CD14-positive monocyte (primary cell): Measurements from ENCODE around the gene GLCCI1. TPM values are rescaled to one million over a fixed set of nuclear protein-coding genes. Genes with fewer than 3 reads are reported as not detected.

Experiments
- DNase-seq, 3 donors: peaks; one replicate each; pipeline ENCODE4 v3.0.0-alpha.2; 2011 to 2022
- H2AFZ ChIP-seq: 2 replicates; pipeline ENCODE4 v1.6.0; 2012; ENCODE audit warnings: mild to moderate bottlenecking, low read depth, low read length, inconsistent platforms; ENCODE audit not compliant: insufficient read depth, poor library complexity, severe bottlenecking
- H3K27ac ChIP-seq, 2 donors: 1 replicate in 1 of 2; 2 replicates in 1 of 2; pipeline ENCODE4 v1.5.1; 2012 to 2013; ENCODE audit warnings: low read length in 2 of 2, control low read depth in 1 of 2, inconsistent platforms in 1 of 2, low read depth in 1 of 2, mild to moderate bottlenecking in 1 of 2
- H3K27me3 ChIP-seq, 2 donors: one replicate each; pipeline versions ENCODE4 v1.6.0 to v1.6.1; 2011 to 2013; ENCODE audit warnings: low read length in 2 of 2; ENCODE audit not compliant: control insufficient read depth in 2 of 2, insufficient read depth in 2 of 2
- H3K36me3 ChIP-seq, 2 donors: replicated peaks in 1 of 2; 1 replicate in 1 of 2; 2 replicates in 1 of 2; pipeline versions ENCODE4 v1.5.1 to v1.6.1; 2012 to 2013; ENCODE audit warnings: low read length in 2 of 2, control low read depth in 1 of 2, inconsistent platforms in 1 of 2, mild to moderate bottlenecking in 1 of 2; ENCODE audit not compliant: insufficient read depth in 2 of 2, control insufficient read depth in 1 of 2
- H3K4me1 ChIP-seq, 2 donors: 1 replicate in 1 of 2; 2 replicates in 1 of 2; pipeline versions ENCODE4 v1.5.1 to v1.6.1; 2012 to 2013; ENCODE audit warnings: low read length in 2 of 2, control low read depth in 1 of 2, inconsistent platforms in 1 of 2, mild to moderate bottlenecking in 1 of 2, moderate library complexity in 1 of 2; ENCODE audit not compliant: insufficient read depth in 2 of 2, control insufficient read depth in 1 of 2
- H3K4me2 ChIP-seq: replicated peaks from 2 replicates; pipeline ENCODE3; 2012; ENCODE audit warnings: low read length, moderate library complexity, mild to moderate bottlenecking; ENCODE audit not compliant: poor library complexity, severe bottlenecking; ENCODE audit errors: extremely low read depth
- H3K4me3 ChIP-seq, 3 experiments: fragments of 200-600 bp in 1 of 3; sonication (generic) in 1 of 3; replicated peaks in 1 of 3; 1 replicate in 2 of 3; 2 replicates in 1 of 3; pipeline ENCODE4 v1.5.1; 2011 to 2013; ENCODE audit warnings: low read length in 3 of 3, mild to moderate bottlenecking in 3 of 3, control low read depth in 2 of 3, low read depth in 2 of 3, inconsistent platforms in 1 of 3, moderate library complexity in 1 of 3
- H3K79me2 ChIP-seq: 2 replicates; pipeline ENCODE4 v1.6.0; 2012; ENCODE audit warnings: mild to moderate bottlenecking, control low read depth, inconsistent platforms, low read length, moderate library complexity; ENCODE audit not compliant: insufficient read depth
- H3K9ac ChIP-seq: 2 replicates; pipeline ENCODE4 v1.6.0; 2017; ENCODE audit warnings: low read length, mild to moderate bottlenecking; ENCODE audit not compliant: insufficient read depth, poor library complexity, severe bottlenecking
- H3K9me3 ChIP-seq, 2 donors: replicated peaks in 1 of 2; 1 replicate in 1 of 2; 2 replicates in 1 of 2; pipeline versions ENCODE4 v1.5.1 to v1.6.1; 2012 to 2013; ENCODE audit warnings: low read length in 2 of 2, control low read depth in 1 of 2; ENCODE audit not compliant: control insufficient read depth in 1 of 2, insufficient read depth in 1 of 2
- H4K20me1 ChIP-seq: 2 replicates; pipeline ENCODE4 v1.6.0; 2012; ENCODE audit warnings: mild to moderate bottlenecking, low read length, control low read depth, moderate library complexity; ENCODE audit not compliant: insufficient read depth
- H3K27ac Mint-ChIP-seq, 7 donors: one replicate each; pipeline ENCODE4 v1.8.0; 2020; ENCODE audit warnings: mild to moderate bottlenecking in 7 of 7, mixed read lengths in 7 of 7, moderate library complexity in 6 of 7, inconsistent platforms in 2 of 7
- H3K27me3 Mint-ChIP-seq, 3 donors: one replicate each; pipeline ENCODE4 v1.8.0; 2021 to 2022; ENCODE audit warnings: low read depth in 3 of 3, mild to moderate bottlenecking in 3 of 3, mixed read lengths in 3 of 3, moderate library complexity in 3 of 3, inconsistent platforms in 1 of 3
- H3K36me3 Mint-ChIP-seq, 2 donors: one replicate each; pipeline ENCODE4 v1.8.0; 2020; ENCODE audit warnings: mixed read lengths in 2 of 2, inconsistent platforms in 1 of 2, mild to moderate bottlenecking in 1 of 2
- H3K4me1 Mint-ChIP-seq: one replicate; pipeline ENCODE4 v1.8.0; 2020; ENCODE audit warnings: mild to moderate bottlenecking, mixed read lengths
- H3K4me3 Mint-ChIP-seq, 2 donors: one replicate each; pipeline ENCODE4 v1.8.0; 2020; ENCODE audit warnings: mild to moderate bottlenecking in 2 of 2, mixed read lengths in 2 of 2, moderate library complexity in 1 of 2
- H3K9me3 Mint-ChIP-seq, 7 donors: one replicate each; pipeline ENCODE4 v1.8.0; 2020 to 2022; ENCODE audit warnings: mixed read lengths in 7 of 7, mild to moderate bottlenecking in 6 of 7, moderate library complexity in 6 of 7, inconsistent platforms in 2 of 7
- CTCF ChIP-seq: fragments of 200-600 bp; IDR thresholded peaks from one replicate; pipeline ENCODE4 v1.8.0; 2022; ENCODE audit warnings: antibody characterized with exemption, mild to moderate bottlenecking
- WGBS: methylation state at CpG from one replicate; pipeline ENCODE4 v1.1.5; 2013; ENCODE audit warnings: missing lambda C conversion rate; ENCODE audit not compliant: insufficient coverage; 5-methylcytosine and 5-hydroxymethylcytosine counted together
- intact Hi-C, 2 donors: fragments of 100-400 bp; cut with micrococcal nuclease; formaldehyde crosslinking; loops; one replicate each; pipeline versions ENCODE4 v1.15.0 to v1.15.1; 2023
- polyA plus RNA-seq, 3 donors: library from polyadenylated mRNA; depleted of rRNA in 1 of 3; unstranded in 2 of 3; stranded (reverse) in 1 of 3; fragments of 300-500 nt in 2 of 3; fragments of >200 nt in 1 of 3; fragmentation: Illumina TruSeq in 2 of 3; gene quantifications; 1 replicate in 2 of 3; 2 replicates in 1 of 3; pipeline ENCODE4 v1.2.3, GENCODE V29; 2012 to 2021

GLCCI1 gene
- polyA plus RNA-seq, 3 donors = 0.89 to 2.1 (median 1.1) TPM

GRCh38 chr7:8109196-8110022 lies 140.8 kb downstream of the GLCCI1 start:
- H3K9me3 Mint-ChIP-seq = peaks cover 3 to 17% (median 10%) of the 10 kb centered on the region in 7 donors
- no peaks in the 10 kb centered on the region for H3K36me3 ChIP-seq
- peaks cover 0 to 2% of the 10 kb centered on the region in 2 donors for H3K36me3 Mint-ChIP-seq
- no peaks in the 10 kb centered on the region for H4K20me1 ChIP-seq
- peaks cover 0 to 7% (median 4%) of the 10 kb centered on the region in 3 donors for H3K27me3 Mint-ChIP-seq
- H3K4me2 ChIP-seq = no peak overlapping the region
- intact Hi-C loops = no loop called here
- H2AFZ ChIP-seq = no peak overlapping the region
- no peak overlapping the region for H3K4me3 ChIP-seq
- H3K79me2 ChIP-seq = no peaks in the 10 kb centered on the region
- H3K27ac Mint-ChIP-seq = no peak overlapping the region
- peaks cover 0 to 11% of the 10 kb centered on the region in 2 donors for H3K9me3 ChIP-seq
- no peak for DNase-seq
- H3K4me1 Mint-ChIP-seq = no peaks in the 10 kb centered on the region
- no peak for TF ChIP-seq CTCF
- H3K4me1 ChIP-seq = no peaks in the 10 kb centered on the region
- H3K4me3 Mint-ChIP-seq = no peak overlapping the region
- WGBS = 65% methylated on average over 2 of the region's 4 CpGs
- no peak overlapping the region for H3K9ac ChIP-seq
- no peak overlapping the region for H3K27ac ChIP-seq
- H3K27me3 ChIP-seq = no peaks in the 10 kb centered on the region

GRCh38 chr7:8111282-8111960 lies 142.8 kb downstream of the GLCCI1 start:
- H3K79me2 ChIP-seq = no peaks in the 10 kb centered on the region
- H3K9me3 ChIP-seq = peaks cover 0 to 11% of the 10 kb centered on the region in 2 donors
- intact Hi-C loops = no loop called here
- DNase-seq = no peak
- H3K4me3 Mint-ChIP-seq = no peak overlapping the region
- H3K27ac ChIP-seq = no peak overlapping the region
- H3K27ac Mint-ChIP-seq = no peak overlapping the region
- no peaks in the 10 kb centered on the region for H3K27me3 ChIP-seq
- H3K27me3 Mint-ChIP-seq = peaks cover 0 to 7% (median 4%) of the 10 kb centered on the region in 3 donors
- H3K4me1 Mint-ChIP-seq = no peaks in the 10 kb centered on the region
- H3K9me3 Mint-ChIP-seq = peaks cover 5 to 17% (median 10%) of the 10 kb centered on the region in 7 donors
- no peak overlapping the region for H2AFZ ChIP-seq
- no peaks in the 10 kb centered on the region for H4K20me1 ChIP-seq
- 98% methylated on average over 8 of the region's 11 CpGs for WGBS
- no peaks in the 10 kb centered on the region for H3K4me1 ChIP-seq
- no peaks in the 10 kb centered on the region for H3K36me3 ChIP-seq
- H3K36me3 Mint-ChIP-seq = peaks cover 0 to 3% of the 10 kb centered on the region in 2 donors
- H3K4me3 ChIP-seq = no peak overlapping the region
- H3K9ac ChIP-seq = no peak overlapping the region
- H3K4me2 ChIP-seq = no peak overlapping the region
- TF ChIP-seq CTCF = no peak
